Activated CD4-positive, alpha-beta T cell treated with anti-CD3 and anti-CD28 coated beads for 48 hours (primary cell): Measurements from ENCODE around the gene SHFL.

Experiments
- DNase-seq: peaks from one replicate; pipeline ENCODE4 v3.0.0-alpha.2; 2020

SHFL gene

GRCh38 chr19:10135551-10136334, 49.6 kb downstream of the SHFL start:
- DNase-seq: no peak

GRCh38 chr19:10136936-10137335, 50.8 kb downstream of the SHFL start:
- DNase-seq: no peak

GRCh38 chr19:10137751-10138682, 51.9 kb downstream of the SHFL start:
- no peak for DNase-seq

- DNase-seq: no peak
These were observed 53.0 kb downstream of the SHFL start for GRCh38 chr19:10138879-10139795.

GRCh38 chr19:10139952-10140351, 53.8 kb downstream of the SHFL start:
- DNase-seq: no peak

GRCh38 chr19:10141479-10141878, 55.4 kb downstream of the SHFL start:
- DNase-seq: no peak

- no peak for DNase-seq
These were observed 55.9 kb downstream of the SHFL start for GRCh38 chr19:10141973-10142372.
